NCI-H2081 (cell line): ENCODE results near the gene RAP1GAP2.
"Not testable (repeated sequence)": the region's sequence is repeated elsewhere in the genome, so short reads cannot be mapped to it uniquely, and the experiment has no call there.

ENCODE experiments used
- DNase-seq, 2 experiments: peaks; one replicate each; lab custom pipeline; 2025; lab: John Stamatoyannopoulos, UW

RAP1GAP2 gene

DNA sequence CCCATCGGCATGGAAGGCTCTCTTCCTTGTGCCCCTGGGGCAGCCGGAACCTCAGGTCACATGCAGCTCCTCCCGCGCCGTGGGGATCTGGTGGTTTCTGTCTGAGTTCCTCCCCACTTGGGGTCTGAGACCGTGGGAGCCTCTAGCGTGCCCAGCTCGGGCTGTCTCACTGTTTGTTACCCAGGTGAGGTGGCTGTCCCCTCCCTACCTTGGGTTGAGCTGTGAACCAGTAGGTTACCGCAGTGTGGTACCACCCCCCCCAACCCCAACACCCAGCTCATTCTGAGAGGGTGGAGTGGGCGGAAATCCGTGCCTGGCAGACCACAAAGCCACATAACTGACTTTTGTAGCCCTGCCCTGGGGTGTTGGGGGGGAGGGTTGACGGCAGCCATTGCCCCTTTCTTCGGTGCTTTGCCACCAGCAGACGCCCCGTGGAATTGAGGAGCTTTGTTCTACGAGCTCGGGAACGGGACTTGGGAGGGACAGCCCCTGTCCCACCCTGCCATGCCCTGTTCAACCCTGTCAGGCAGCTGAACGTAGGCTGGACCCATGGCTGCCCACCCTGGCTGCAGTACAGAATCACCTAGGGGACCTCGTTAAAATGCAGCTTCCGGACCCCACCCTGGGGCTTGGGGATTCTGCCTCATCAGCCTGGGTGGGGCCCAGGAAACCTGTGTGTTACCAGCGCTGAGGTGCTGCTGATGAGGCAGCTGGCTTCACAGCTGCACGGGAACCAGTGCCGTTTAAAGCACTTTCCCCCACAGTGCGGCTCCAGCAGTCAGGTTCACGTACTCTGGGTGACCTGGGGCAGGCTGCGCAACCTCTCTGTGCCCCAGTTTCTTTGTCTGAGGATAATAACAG is 18.5 kb downstream of the RAP1GAP2 start:
- no peak for DNase-seq

DNA sequence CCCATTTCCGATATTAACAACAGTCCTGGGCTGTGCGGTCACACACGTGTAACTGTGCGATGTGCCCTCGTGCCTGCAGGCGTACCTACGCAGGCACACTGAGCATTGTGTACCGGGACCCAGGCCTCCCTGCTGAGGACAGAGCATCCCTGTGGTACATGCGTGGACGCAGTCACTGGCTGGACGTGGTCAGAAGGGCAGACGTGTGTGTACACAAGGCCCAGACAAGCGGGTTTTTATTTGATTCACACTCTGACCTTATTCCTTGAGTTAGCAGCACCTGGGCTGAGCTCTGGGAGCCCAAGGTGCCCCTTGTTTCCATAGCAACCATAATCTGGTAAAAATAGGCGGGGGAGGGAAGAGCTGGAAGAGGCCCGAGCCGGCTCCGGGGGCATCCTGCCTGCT is 19.5 kb downstream of the RAP1GAP2 start:
- DNase-seq = no peak

DNA sequence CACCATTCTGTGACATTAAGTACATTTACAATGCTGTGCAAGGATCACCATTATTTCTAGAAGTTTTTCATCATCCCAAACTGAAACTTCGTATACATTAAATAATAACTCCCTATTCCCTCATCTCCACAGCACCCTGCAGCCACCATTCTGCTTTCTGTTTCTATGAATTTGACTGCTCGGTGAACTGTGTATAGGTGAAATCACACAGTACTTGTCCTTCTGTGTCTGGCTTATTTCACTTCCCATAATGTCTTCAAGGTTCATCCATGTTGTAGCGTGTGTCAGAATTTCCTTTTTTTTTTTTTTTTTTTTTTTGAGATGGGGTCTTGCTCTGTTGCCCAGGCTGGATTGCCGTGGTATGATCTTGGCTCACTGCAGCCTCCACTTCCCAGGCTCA is 20.4 kb downstream of the RAP1GAP2 start:
- no peak for DNase-seq

DNA sequence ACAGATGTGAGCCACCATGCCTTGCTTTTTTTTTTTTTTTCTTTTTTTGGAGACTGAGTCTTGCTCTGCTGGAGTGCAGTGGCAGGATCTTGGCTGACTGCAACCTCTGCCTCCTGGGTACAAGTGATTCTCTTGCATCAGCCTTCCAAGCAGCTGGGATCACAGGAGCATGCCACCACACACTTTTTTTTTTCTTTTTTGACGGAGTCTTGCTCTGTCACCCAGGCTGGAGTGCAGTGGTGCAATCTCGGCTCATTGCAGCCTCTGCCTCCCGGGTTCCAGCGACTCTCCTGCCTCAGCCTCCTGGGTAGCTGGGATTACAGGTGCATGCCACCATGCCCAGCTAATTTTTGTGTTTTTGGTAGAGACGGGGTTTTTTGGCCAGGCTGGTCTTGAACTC is 23.1 kb downstream of the RAP1GAP2 start:
- not testable (repeated sequence) for DNase-seq

DNA sequence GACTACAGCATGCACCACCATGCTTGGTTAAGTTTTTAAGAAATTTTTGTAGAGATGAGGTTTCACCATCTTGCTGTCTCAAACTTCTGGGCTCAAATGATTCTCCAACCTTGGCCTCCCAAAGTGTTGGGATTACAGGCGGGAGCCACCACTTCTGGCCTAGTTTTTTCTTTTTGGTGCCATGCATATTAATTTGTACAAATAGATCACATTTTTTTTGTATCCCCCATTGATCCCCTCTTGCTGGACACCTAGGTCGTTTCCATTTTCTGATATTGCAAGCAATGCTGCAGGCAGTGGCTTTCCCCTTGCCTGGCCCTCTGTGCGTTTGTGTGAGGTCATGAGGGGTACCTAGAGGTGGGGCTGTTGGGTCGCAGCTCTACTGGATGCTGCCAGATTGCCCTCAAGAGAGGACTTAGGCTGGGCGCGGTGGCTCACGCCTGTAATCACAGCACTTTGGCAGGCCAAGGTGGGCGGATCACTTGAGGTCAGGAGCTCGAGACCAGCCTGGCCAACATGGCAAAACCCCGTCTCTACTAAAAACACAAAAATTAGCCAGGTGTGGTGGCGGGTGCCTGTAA is 23.8 kb downstream of the RAP1GAP2 start:
- DNase-seq = no peak

GRCh38 chr17:2821868-2822267 is 25.6 kb downstream of the RAP1GAP2 start:
- no peak for DNase-seq

- no peak for DNase-seq
Observed at GRCh38 chr17:2822358-2822757, 26.1 kb downstream of the RAP1GAP2 start.

DNA sequence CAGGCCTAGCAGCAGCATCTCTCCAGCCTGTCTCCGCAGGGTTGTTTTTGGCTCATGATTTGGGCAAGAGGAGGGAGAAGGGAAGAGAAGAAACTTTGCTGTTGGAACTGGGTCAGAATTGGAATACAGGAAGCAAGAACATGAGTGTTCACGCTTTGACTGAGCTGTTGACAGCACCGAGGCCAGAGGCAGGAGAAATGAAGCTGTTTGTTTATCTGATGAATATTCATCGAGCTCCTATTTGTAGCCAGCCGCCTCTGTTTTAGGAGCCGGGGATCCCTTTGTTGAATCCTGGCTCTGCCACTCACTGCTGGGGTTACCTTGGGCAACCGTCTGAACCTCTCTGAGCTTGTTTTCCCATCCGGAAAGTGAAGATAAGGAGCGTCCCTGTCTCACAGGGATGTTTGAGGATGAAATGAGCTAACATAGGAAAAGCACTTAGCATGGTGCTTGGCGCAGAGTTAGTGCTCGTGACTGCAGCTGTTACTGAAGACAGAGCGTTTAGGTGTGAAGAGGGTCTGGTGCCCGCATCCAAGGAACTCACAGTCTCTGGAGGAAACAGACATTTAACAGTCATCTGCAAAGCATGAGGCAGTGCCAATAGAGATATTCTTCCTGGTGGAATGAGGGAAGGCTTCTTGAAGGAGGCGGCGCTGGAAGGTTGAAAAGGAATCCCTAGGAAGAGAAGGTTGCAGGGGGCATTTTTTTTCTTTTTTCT is 29.2 kb downstream of the RAP1GAP2 start:
- no peak for DNase-seq

GRCh38 chr17:2828397-2829038 is 32.3 kb downstream of the RAP1GAP2 start:
- peak; percentile 22 to 52 for DNase-seq

- no peak for DNase-seq
Observed at GRCh38 chr17:2830678-2831077, 34.4 kb downstream of the RAP1GAP2 start.

DNA sequence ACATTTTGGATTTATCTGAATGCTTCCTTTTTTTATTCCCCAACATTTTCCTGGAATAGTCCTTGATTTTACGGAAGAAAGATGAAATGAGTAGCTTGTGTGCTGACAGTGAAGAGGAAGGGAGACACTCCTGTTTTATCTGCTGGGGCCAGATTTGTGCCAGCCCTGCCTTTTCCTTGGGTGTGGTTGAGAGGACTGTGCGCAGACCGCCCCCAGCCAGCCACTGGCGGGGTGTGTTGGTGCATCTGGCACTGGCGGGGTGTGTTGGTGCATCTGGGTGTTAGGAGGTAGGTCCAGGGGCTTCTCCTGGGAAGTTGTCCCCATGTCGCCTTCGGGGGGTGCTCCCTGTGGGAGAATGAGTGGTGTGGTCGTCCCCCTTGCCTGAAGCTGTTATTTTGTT is 39.5 kb downstream of the RAP1GAP2 start:
- DNase-seq = no peak

GRCh38 chr17:2837147-2837561 is 40.9 kb downstream of the RAP1GAP2 start:
- DNase-seq = no peak

GRCh38 chr17:2841606-2842005 is 45.4 kb downstream of the RAP1GAP2 start:
- DNase-seq = no peak

DNA sequence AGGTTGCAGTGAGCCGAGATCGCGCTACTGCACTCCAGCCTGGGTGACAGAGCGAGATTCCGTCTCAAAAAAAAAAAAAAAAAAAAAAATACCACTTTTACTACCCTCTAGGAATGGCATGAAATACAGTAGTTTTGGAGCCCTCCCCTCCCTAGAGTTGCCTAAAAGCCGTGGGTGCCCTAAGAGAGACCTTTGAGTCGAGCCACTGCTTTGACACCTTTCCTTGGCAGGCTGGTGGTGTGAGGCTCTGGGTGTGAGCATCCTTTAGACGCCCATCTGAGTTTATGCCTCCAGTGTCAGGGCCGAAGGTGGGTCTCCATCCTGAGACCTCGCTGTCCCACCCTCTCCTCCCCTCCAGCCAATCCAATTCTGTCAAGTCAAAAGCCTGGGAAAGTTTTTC is 46.2 kb downstream of the RAP1GAP2 start:
- no peak for DNase-seq

GRCh38 chr17:2844416-2844815 is 48.2 kb downstream of the RAP1GAP2 start:
- DNase-seq = peak; percentile 4 to 52

DNA sequence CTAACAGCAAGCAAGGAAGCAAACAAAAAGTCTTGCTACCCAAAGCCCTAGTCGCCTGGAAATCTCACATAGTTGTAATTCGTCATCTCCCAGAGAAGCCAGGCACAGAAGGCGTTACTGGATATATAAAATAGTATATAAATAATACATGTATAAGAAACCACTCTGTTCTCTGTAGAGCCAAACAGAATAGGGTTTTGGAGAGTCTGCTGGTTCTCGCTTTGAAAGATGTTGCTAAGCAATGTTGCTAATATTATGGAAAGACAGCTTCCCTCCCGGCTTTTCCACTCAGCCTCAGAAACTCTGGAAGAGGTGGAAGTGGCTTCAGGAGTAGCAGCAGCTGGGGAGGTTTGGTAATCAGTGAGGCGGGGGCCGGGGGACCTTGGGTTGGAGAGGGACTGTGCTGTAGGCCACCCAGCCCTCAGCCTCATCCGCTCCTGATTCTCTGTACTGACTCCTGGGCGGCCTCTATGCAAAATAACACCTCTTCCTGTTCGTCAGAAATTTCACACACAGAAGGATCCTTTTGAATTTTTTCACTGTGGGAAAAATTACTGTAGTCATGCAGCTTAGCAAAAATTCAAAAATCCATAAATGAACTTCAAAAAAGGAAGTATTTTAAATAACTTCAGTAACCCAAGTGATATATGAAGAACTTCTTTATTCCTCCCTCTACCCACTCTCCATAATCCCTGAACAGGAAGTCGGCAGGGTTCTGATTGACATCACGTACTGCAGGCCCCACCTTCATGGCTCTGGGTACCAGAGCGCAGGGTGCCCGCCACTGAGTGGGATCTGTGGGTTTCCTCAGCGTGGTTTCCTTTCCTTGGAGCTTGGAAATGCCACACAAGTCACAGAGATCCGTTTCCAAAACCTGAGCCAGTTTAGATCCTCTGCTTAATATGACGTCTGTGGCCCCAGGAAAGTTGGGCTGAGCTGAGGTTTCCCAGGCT is 51.4 kb downstream of the RAP1GAP2 start:
- no peak for DNase-seq

GRCh38 chr17:2849327-2849670 is 53.1 kb downstream of the RAP1GAP2 start:
- no peak for DNase-seq

GRCh38 chr17:2850991-2851390 is 54.8 kb downstream of the RAP1GAP2 start:
- DNase-seq = no peak

- no peak for DNase-seq
Observed at GRCh38 chr17:2851615-2852014, 55.4 kb downstream of the RAP1GAP2 start.

DNA sequence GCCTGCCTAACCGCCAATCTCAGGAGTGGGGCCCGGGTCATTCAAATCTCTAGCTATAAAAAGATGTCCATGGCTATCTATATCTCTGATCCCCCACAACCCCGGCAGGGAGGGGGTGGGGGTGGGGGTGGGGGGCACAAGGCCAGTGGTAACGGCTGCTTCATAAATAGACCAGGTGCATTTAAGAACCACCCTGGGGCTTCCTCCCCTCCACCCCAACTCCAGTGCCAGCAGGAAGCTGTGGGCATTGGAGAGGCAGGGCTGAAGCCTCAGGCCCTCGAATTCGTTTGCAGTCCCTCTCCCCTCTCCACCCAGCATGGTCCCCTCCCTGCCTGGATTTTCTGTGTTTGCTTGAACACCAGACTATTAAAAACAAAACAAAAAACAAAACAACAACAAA is 56.0 kb downstream of the RAP1GAP2 start:
- DNase-seq = no peak

DNA sequence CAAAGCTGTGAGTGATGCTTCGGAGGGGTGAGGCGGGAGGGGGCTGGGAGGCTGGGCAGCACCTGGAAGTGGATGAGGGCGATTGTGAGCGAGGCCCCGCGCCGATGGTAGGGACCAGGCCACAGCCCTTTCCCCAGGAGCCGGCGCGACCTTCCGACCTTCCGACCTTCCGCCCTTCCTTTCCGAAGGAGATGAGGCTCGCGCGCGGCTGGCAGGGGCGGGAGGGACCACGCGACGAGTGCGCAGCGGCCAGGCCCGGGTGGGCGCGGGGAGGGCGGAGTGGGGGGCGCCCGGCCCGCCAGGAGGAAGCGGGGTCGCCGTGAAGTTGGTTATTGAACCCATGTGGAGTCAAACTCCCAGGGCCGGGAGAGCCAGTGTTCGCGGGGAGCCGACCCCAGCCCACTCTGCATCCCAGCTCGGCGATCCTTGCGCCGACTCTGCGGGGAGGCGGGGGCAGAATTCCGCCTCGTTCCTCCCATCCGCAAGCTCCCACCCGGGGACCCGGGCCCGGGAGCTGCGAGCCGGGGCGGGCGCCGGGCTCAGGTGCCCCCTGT is 56.6 kb downstream of the RAP1GAP2 start:
- DNase-seq = no peak
